ENCODE results near the gene PABPC1L. TPM values are rescaled to one million over a fixed set of nuclear protein-coding genes. Genes with fewer than 3 reads are reported as not detected.

The PABPC1L gene
- total and polyA plus RNA-seq, 2 experiments from 2014 or later = 14.9 to 36.0 TPM

- DNase-seq (ENCODE audit: low read depth in 1 of 2, low spot score in 1 of 2) = peak; percentile 39 to 49
- no peak for TF ChIP-seq CTCF (IDR thresholded peaks at IDR 0.05; ENCODE audit: low read depth, low read length)
- Histone ChIP-seq H3K4me1 (ENCODE audit: low read depth) (peaks cover 2% of the 10 kb centered on the region), H3K9me3 (ENCODE audit: low read depth) (no peaks in the 10 kb centered on the region), H3K36me3 (peaks cover 8% of the 10 kb centered on the region), H3K4me3 (no peak overlapping the region), H3K27me3 (no peaks in the 10 kb centered on the region), H3K27ac (peak overlapping the region; percentile 35)
These were observed 14.7 kb downstream of the PABPC1L start for GRCh38 chr20:44924541-44924940.

- no peak for TF ChIP-seq CTCF (IDR thresholded peaks at IDR 0.05; ENCODE audit: low read depth, low read length)
- no peak for DNase-seq (ENCODE audit: low read depth in 1 of 2, low spot score in 1 of 2)
- Histone ChIP-seq H3K36me3 (no peaks in the 10 kb centered on the region), H3K27ac (no peak overlapping the region), H3K4me3 (no peak overlapping the region), H3K9me3 (ENCODE audit: low read depth) (no peaks in the 10 kb centered on the region), H3K27me3 (no peaks in the 10 kb centered on the region), H3K4me1 (ENCODE audit: low read depth) (peaks cover 2% of the 10 kb centered on the region)
These were observed 18.7 kb downstream of the PABPC1L start for GRCh38 chr20:44928595-44928994.

GRCh38 chr20:44930517-44931168 is 20.8 kb downstream of the PABPC1L start:
- DNase-seq (ENCODE audit: low read depth in 1 of 2, low spot score in 1 of 2) = no peak
- Histone ChIP-seq H3K9me3 (ENCODE audit: low read depth) (no peaks in the 10 kb centered on the region), H3K27me3 (no peaks in the 10 kb centered on the region), H3K4me1 (ENCODE audit: low read depth) (no peaks in the 10 kb centered on the region), H3K4me3 (no peak overlapping the region), H3K27ac (no peak overlapping the region), H3K36me3 (no peaks in the 10 kb centered on the region)
- TF ChIP-seq CTCF (IDR thresholded peaks at IDR 0.05; ENCODE audit: low read depth, low read length) = no peak

- Histone ChIP-seq H3K27ac (no peak overlapping the region), H3K27me3 (no peaks in the 10 kb centered on the region), H3K36me3 (peaks cover 11% of the 10 kb centered on the region), H3K4me1 (ENCODE audit: low read depth) (no peaks in the 10 kb centered on the region), H3K9me3 (ENCODE audit: low read depth) (no peaks in the 10 kb centered on the region), H3K4me3 (no peak overlapping the region)
- no peak for DNase-seq (ENCODE audit: low read depth in 1 of 2, low spot score in 1 of 2)
- no peak for TF ChIP-seq CTCF (IDR thresholded peaks at IDR 0.05; ENCODE audit: low read depth, low read length)
These were observed 22.1 kb downstream of the PABPC1L start for GRCh38 chr20:44931911-44932310.

GRCh38 chr20:44932916-44933315 is 23.1 kb downstream of the PABPC1L start:
- Histone ChIP-seq H3K36me3 (peaks cover 11% of the 10 kb centered on the region), H3K27me3 (no peaks in the 10 kb centered on the region), H3K4me3 (no peak overlapping the region), H3K27ac (no peak overlapping the region), H3K4me1 (ENCODE audit: low read depth) (no peaks in the 10 kb centered on the region), H3K9me3 (ENCODE audit: low read depth) (no peaks in the 10 kb centered on the region)
- TF ChIP-seq CTCF (IDR thresholded peaks at IDR 0.05; ENCODE audit: low read depth, low read length) = no peak
- no peak for DNase-seq (ENCODE audit: low read depth in 1 of 2, low spot score in 1 of 2)

All from cardiac muscle cell (in vitro differentiated cells and primary cell).